ENCODE results near the gene PCSK7.
"Not testable (repeated sequence)": the region's sequence is repeated elsewhere in the genome, so short reads cannot be mapped to it uniquely, and the experiment has no call there.

PCSK7 gene

GRCh38 chr11:117186431-117186761, 45.5 kb downstream of the PCSK7 start:
- H3K27me3 ChIP-seq (ENCODE audit: insufficient read depth, low read length, poor library complexity) = no peaks in the 10 kb centered on the region
- H3K36me3 ChIP-seq (ENCODE audit: insufficient read depth, low read length) = peaks cover 26% of the 10 kb centered on the region
- H3K27ac ChIP-seq (ENCODE audit: low read length) = no peak overlapping the region
- H3K9ac ChIP-seq (ENCODE audit: low read depth, low read length) = no peak overlapping the region
- no peaks in the 10 kb centered on the region; the same call in 1 of the 2 replicates for H4K20me1 ChIP-seq (ENCODE audit: insufficient read depth, low read length)
- no peaks in the 10 kb centered on the region for H3K9me3 ChIP-seq (ENCODE audit: insufficient read depth, low read length, severe bottlenecking)
- no peaks in the 10 kb centered on the region for H3K79me2 ChIP-seq (ENCODE audit: insufficient read depth, low read length)
- H2AFZ ChIP-seq (ENCODE audit: low read depth, low read length) = no peak overlapping the region
- DNase-seq (no peak), ATAC-seq (ENCODE audit: insufficient read depth, low read depth) (no peak)
- H3K4me1 ChIP-seq (ENCODE audit: insufficient read depth, low read length) = peaks cover 5% of the 10 kb centered on the region
- no peak overlapping the region for H3K4me3 ChIP-seq (ENCODE audit: low read depth in 1 of 2, low read length in 2 of 2)
- no peak overlapping the region for H3K4me2 ChIP-seq (ENCODE audit: insufficient read depth, low read length)
- no peak for TF ChIP-seq CTCF (IDR thresholded peaks at IDR 0.05; ENCODE audit: borderline replicate concordance, extremely low read depth, low read length, poor library complexity, severe bottlenecking)
- no peak for TF ChIP-seq EZH2 (IDR thresholded peaks at IDR 0.05; ENCODE audit: borderline replicate concordance, low read depth, low read length, severe bottlenecking)

- Histone ChIP-seq H3K36me3 (ENCODE audit: insufficient read depth, low read length) (peaks cover 26% of the 10 kb centered on the region), H3K27me3 (ENCODE audit: insufficient read depth, low read length, poor library complexity) (no peaks in the 10 kb centered on the region), H3K4me2 (ENCODE audit: insufficient read depth, low read length) (no peak overlapping the region), H3K4me3 (ENCODE audit: low read depth in 1 of 2, low read length in 2 of 2) (no peak overlapping the region), H3K4me1 (ENCODE audit: insufficient read depth, low read length) (peaks cover 10% of the 10 kb centered on the region), H2AFZ (ENCODE audit: low read depth, low read length) (no peak overlapping the region), H3K9ac (ENCODE audit: low read depth, low read length) (no peak overlapping the region), H3K79me2 (ENCODE audit: insufficient read depth, low read length) (no peaks in the 10 kb centered on the region), H3K9me3 (ENCODE audit: insufficient read depth, low read length, severe bottlenecking) (no peaks in the 10 kb centered on the region), H4K20me1 (ENCODE audit: insufficient read depth, low read length) (no peaks in the 10 kb centered on the region; the same call in 1 of the 2 replicates), H3K27ac (ENCODE audit: low read length) (no peak overlapping the region)
- no peak for ATAC-seq (ENCODE audit: insufficient read depth, low read depth)
- TF ChIP-seq EZH2 (IDR thresholded peaks at IDR 0.05; ENCODE audit: borderline replicate concordance, low read depth, low read length, severe bottlenecking) = no peak
- TF ChIP-seq CTCF (IDR thresholded peaks at IDR 0.05; ENCODE audit: borderline replicate concordance, extremely low read depth, low read length, poor library complexity, severe bottlenecking) = no peak
- no peak for DNase-seq
These were observed 46.0 kb downstream of the PCSK7 start for GRCh38 chr11:117185736-117186430.

GRCh38 chr11:117183724-117184349, 48.0 kb downstream of the PCSK7 start:
- no peak for ATAC-seq (ENCODE audit: insufficient read depth, low read depth)
- Histone ChIP-seq H3K4me2 (ENCODE audit: insufficient read depth, low read length) (no peak overlapping the region), H3K27ac (ENCODE audit: low read length) (no peak overlapping the region), H3K9me3 (ENCODE audit: insufficient read depth, low read length, severe bottlenecking) (no peaks in the 10 kb centered on the region), H3K36me3 (ENCODE audit: insufficient read depth, low read length) (peaks cover 17% of the 10 kb centered on the region), H3K79me2 (ENCODE audit: insufficient read depth, low read length) (no peaks in the 10 kb centered on the region), H3K4me3 (ENCODE audit: low read depth in 1 of 2, low read length in 2 of 2) (no peak overlapping the region), H2AFZ (ENCODE audit: low read depth, low read length) (no peak overlapping the region), H3K4me1 (ENCODE audit: insufficient read depth, low read length) (peaks cover 28% of the 10 kb centered on the region), H3K27me3 (ENCODE audit: insufficient read depth, low read length, poor library complexity) (no peaks in the 10 kb centered on the region), H3K9ac (ENCODE audit: low read depth, low read length) (no peak overlapping the region), H4K20me1 (ENCODE audit: insufficient read depth, low read length) (peaks cover 7% of the 10 kb centered on the region; the same call in 1 of the 2 replicates)
- TF ChIP-seq EZH2 (IDR thresholded peaks at IDR 0.05; ENCODE audit: borderline replicate concordance, low read depth, low read length, severe bottlenecking) (no peak), CTCF (IDR thresholded peaks at IDR 0.05; ENCODE audit: borderline replicate concordance, extremely low read depth, low read length, poor library complexity, severe bottlenecking) (no peak)
- no peak for DNase-seq

- not testable (repeated sequence) for H3K9me3 ChIP-seq (ENCODE audit: insufficient read depth, low read length, severe bottlenecking); H2AFZ ChIP-seq (ENCODE audit: low read depth, low read length); H3K79me2 ChIP-seq (ENCODE audit: insufficient read depth, low read length); H3K27ac ChIP-seq (ENCODE audit: low read length); H3K9ac ChIP-seq (ENCODE audit: low read depth, low read length); DNase-seq; H3K4me2 ChIP-seq (ENCODE audit: insufficient read depth, low read length); H4K20me1 ChIP-seq (ENCODE audit: insufficient read depth, low read length); ATAC-seq (ENCODE audit: insufficient read depth, low read depth); H3K4me3 ChIP-seq (ENCODE audit: low read depth in 1 of 2, low read length in 2 of 2); H3K27me3 ChIP-seq (ENCODE audit: insufficient read depth, low read length, poor library complexity)
- peaks cover 31% of the 10 kb centered on the region for H3K4me1 ChIP-seq (ENCODE audit: insufficient read depth, low read length)
- peaks cover 14% of the 10 kb centered on the region for H3K36me3 ChIP-seq (ENCODE audit: insufficient read depth, low read length)
These were observed 48.7 kb downstream of the PCSK7 start for GRCh38 chr11:117183178-117183577.

Measured in DND-41 (cell line).